ENCODE data around the gene NELL2. TPM values are rescaled to one million over a fixed set of nuclear protein-coding genes. Genes with fewer than 3 reads are reported as not detected.

Gene NELL2
- total RNA-seq, 2 donors from 2014 or later: 5.1 to 6.9 TPM

GRCh38 chr12:44775901-44776300 lies 100.2 kb downstream of the NELL2 start:
- Histone ChIP-seq H3K36me3 (ENCODE audit: control insufficient read depth, insufficient read depth, low read length) (no peaks in the 10 kb centered on the region), H3K9ac (ENCODE audit: extremely low read depth, low read length, poor library complexity, severe bottlenecking) (no peak overlapping the region), H3K27ac (ENCODE audit: low read depth, low read length) (peak overlapping the region; percentile 76), H3K4me3 (ENCODE audit: low read length) (no peak overlapping the region), H3K9me3 (ENCODE audit: control insufficient read depth, low read length) (no peaks in the 10 kb centered on the region), H3K4me1 (ENCODE audit: control insufficient read depth, insufficient read depth, low read length) (no peaks in the 10 kb centered on the region), H3K27me3 (ENCODE audit: control insufficient read depth, insufficient read depth, low read length, poor library complexity, severe bottlenecking) (no peaks in the 10 kb centered on the region)
- WGBS, 2 experiments (ENCODE audit: insufficient coverage in 1 of 2, insufficient read length in 1 of 2): 29 to 87% methylated on average over 1 to 5 of the region's 6 CpGs
- Mint-ChIP-seq H3K4me1 (no peaks in the 10 kb centered on the region), H3K36me3 (ENCODE audit: low read depth) (no peaks in the 10 kb centered on the region), H3K27me3 (ENCODE audit: insufficient read depth) (no peaks in the 10 kb centered on the region), H3K4me3 (no peak overlapping the region), H3K9me3 (no peaks in the 10 kb centered on the region), H3K27ac (no peak overlapping the region)
- DNase-seq: no peak
- no peak for TF ChIP-seq CTCF (conservative IDR thresholded peaks at IDR 0.05)

GRCh38 chr12:44774815-44775411 lies 101.2 kb downstream of the NELL2 start:
- no peak overlapping the region for H3K27ac ChIP-seq (ENCODE audit: low read depth, low read length)
- TF ChIP-seq CTCF (conservative IDR thresholded peaks at IDR 0.05): peak; percentile 98
- Mint-ChIP-seq H3K4me3 (no peak overlapping the region), H3K9me3 (no peaks in the 10 kb centered on the region), H3K4me1 (no peaks in the 10 kb centered on the region), H3K27me3 (ENCODE audit: insufficient read depth) (no peaks in the 10 kb centered on the region), H3K27ac (no peak overlapping the region), H3K36me3 (ENCODE audit: low read depth) (no peaks in the 10 kb centered on the region)
- no peak overlapping the region for H3K9ac ChIP-seq (ENCODE audit: extremely low read depth, low read length, poor library complexity, severe bottlenecking)
- H3K36me3 ChIP-seq (ENCODE audit: control insufficient read depth, insufficient read depth, low read length): no peaks in the 10 kb centered on the region
- 72 to 80% methylated on average over 1 to 10 of the region's 11 CpGs for WGBS, 2 experiments (ENCODE audit: insufficient coverage in 1 of 2, insufficient read length in 1 of 2)
- no peaks in the 10 kb centered on the region for H3K27me3 ChIP-seq (ENCODE audit: control insufficient read depth, insufficient read depth, low read length, poor library complexity, severe bottlenecking)
- H3K9me3 ChIP-seq (ENCODE audit: control insufficient read depth, low read length): no peaks in the 10 kb centered on the region
- H3K4me1 ChIP-seq (ENCODE audit: control insufficient read depth, insufficient read depth, low read length): no peaks in the 10 kb centered on the region
- H3K4me3 ChIP-seq (ENCODE audit: low read length): no peak overlapping the region
- DNase-seq: peak; percentile 94

- no peak overlapping the region for H3K4me3 ChIP-seq (ENCODE audit: low read length)
- H3K4me3 Mint-ChIP-seq: no peak overlapping the region
- no peaks in the 10 kb centered on the region for H3K9me3 Mint-ChIP-seq
- no peaks in the 10 kb centered on the region for H3K4me1 ChIP-seq (ENCODE audit: control insufficient read depth, insufficient read depth, low read length)
- H3K27me3 Mint-ChIP-seq (ENCODE audit: insufficient read depth): no peaks in the 10 kb centered on the region
- DNase-seq: no peak
- H3K9me3 ChIP-seq (ENCODE audit: control insufficient read depth, low read length): no peaks in the 10 kb centered on the region
- no peak overlapping the region for H3K9ac ChIP-seq (ENCODE audit: extremely low read depth, low read length, poor library complexity, severe bottlenecking)
- H3K27ac ChIP-seq (ENCODE audit: low read depth, low read length): no peak overlapping the region
- no peaks in the 10 kb centered on the region for H3K27me3 ChIP-seq (ENCODE audit: control insufficient read depth, insufficient read depth, low read length, poor library complexity, severe bottlenecking)
- H3K27ac Mint-ChIP-seq: no peak overlapping the region
- no peaks in the 10 kb centered on the region for H3K36me3 Mint-ChIP-seq (ENCODE audit: low read depth)
- no peak for TF ChIP-seq CTCF (conservative IDR thresholded peaks at IDR 0.05)
- WGBS, 2 experiments (ENCODE audit: insufficient coverage in 1 of 2, insufficient read length in 1 of 2): 80 to 83% methylated on average over 6 to 8 of the region's 8 CpGs
- H3K36me3 ChIP-seq (ENCODE audit: control insufficient read depth, insufficient read depth, low read length): no peaks in the 10 kb centered on the region
- no peaks in the 10 kb centered on the region for H3K4me1 Mint-ChIP-seq
These were observed 104.6 kb downstream of the NELL2 start for GRCh38 chr12:44771485-44772021.

Data from endodermal cell (in vitro differentiated cells).